Activated CD8-positive, alpha-beta memory T cell treated with anti-CD3 and anti-CD28 coated beads, Interleukin-2, amount 50 U/mL, for 24 hours (primary cell): Measurements from ENCODE around the gene MFSD6.
A peak's percentile ranks its signal among the peaks of the same experiment; 100 is the strongest.

Source experiments
- DNase-seq: peaks from one replicate; pipeline ENCODE4 v3.0.0-alpha.2; 2020; ENCODE audit errors: extremely low read depth

Gene MFSD6

GRCh38 chr2:190532581-190532980 is 124.4 kb downstream of the MFSD6 start:
- DNase-seq, result no peak

- DNase-seq, result peak; percentile 15
These were observed 125.2 kb downstream of the MFSD6 start for GRCh38 chr2:190533175-190533967.

GRCh38 chr2:190533968-190534309 is 125.8 kb downstream of the MFSD6 start:
- no peak for DNase-seq

GRCh38 chr2:190534310-190535120 is 126.4 kb downstream of the MFSD6 start, which contains the start of gene NEMP2:
NEMP2 (minus strand) TSS chr2:190534722; CDS start chr2:190534655, 67 bp downstream.
- DNase-seq, result peak; percentile 59

- DNase-seq, result no peak
These were observed 126.9 kb downstream of the MFSD6 start for GRCh38 chr2:190535121-190535439.

GRCh38 chr2:190535586-190535985 is 127.4 kb downstream of the MFSD6 start:
- DNase-seq, result no peak

- DNase-seq, result no peak
These were observed 129.6 kb downstream of the MFSD6 start for GRCh38 chr2:190537765-190538164.

GRCh38 chr2:190538201-190538600 is 130.0 kb downstream of the MFSD6 start:
- no peak for DNase-seq

GRCh38 chr2:190540048-190540447 is 131.9 kb downstream of the MFSD6 start:
- no peak for DNase-seq

- DNase-seq, result no peak
These were observed 136.9 kb downstream of the MFSD6 start for GRCh38 chr2:190545093-190545492.

- DNase-seq, result no peak
These were observed 137.6 kb downstream of the MFSD6 start for GRCh38 chr2:190545555-190546385.

- DNase-seq, result no peak
These were observed 138.6 kb downstream of the MFSD6 start for GRCh38 chr2:190546734-190547133.

GRCh38 chr2:190547886-190548285 is 139.7 kb downstream of the MFSD6 start:
- no peak for DNase-seq

- DNase-seq, result no peak
These were observed 142.0 kb downstream of the MFSD6 start for GRCh38 chr2:190550137-190550536.
